ENCODE data around the gene CEP83.
"Not testable (repeated sequence)": the region's sequence is repeated elsewhere in the genome, so short reads cannot be mapped to it uniquely, and the experiment has no call there.

CEP83 gene

DNA sequence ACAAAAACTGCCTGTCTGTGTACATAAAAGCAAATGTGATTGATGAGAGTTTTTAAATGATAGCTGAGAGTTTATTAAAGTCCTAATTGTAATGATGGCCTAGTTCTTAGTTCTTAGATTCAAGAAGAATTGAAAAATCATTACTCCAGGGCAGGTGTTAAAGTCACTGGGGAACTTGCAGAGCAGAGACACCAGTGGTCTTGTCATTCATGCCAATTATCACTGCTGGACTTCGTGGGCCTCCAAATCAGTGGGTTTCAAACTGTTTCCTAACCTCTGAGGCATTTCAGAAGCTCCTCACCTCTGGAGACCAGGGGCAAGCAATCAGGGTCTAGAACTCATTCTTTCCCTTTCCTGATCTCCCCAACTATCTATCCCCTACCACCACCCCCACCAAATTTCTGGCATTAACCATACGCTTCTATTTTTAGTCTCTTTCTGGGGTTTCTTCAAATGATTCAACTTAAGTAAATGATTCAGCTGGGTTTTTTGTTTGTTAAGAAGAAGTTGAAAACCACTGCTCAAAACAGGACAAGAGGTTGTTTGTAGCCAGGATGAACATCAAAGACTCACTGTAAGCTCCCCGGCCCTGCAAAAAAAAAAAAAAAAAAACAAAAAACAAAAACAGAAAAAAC lies 80.1 kb downstream of the CEP83 start:
- no peak for DNase-seq

DNA sequence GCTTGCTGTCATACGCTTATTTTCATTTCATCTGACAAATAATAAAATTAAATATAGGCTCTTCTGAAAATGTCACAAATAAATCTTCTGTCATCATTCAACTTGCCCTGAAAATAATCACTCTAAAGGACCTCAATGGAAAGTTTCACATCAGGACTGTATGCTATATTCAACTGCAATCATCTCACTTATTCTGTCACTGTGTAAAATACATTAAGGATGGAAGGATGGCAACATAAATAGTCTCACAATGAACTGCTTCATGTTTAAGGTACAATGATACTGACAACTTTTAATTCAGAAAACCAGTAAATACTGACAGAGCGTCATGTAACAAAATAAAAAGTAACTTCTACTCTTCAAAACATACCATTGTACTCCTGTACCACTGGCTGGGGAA lies 82.1 kb downstream of the CEP83 start:
- DNase-seq = no peak

DNA sequence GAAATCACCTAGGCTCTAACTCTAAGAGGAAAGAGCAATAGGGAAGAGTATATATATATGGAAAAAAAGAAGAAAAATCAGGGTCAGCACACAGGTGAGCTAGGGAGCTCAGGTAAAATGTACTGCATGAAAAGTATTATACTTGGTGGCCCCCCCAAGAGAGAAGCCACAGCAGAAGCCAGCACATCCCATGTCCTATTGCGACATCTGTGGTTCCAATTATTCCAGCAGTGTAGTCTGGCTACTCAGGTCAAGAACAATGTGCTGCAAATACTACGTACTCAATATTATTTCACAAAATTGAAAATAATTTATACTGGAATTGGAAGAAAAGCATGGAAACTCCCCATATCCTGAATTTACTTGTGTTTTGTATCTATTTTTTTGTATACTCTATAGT lies 85.5 kb downstream of the CEP83 start:
- DNase-seq = no peak

DNA sequence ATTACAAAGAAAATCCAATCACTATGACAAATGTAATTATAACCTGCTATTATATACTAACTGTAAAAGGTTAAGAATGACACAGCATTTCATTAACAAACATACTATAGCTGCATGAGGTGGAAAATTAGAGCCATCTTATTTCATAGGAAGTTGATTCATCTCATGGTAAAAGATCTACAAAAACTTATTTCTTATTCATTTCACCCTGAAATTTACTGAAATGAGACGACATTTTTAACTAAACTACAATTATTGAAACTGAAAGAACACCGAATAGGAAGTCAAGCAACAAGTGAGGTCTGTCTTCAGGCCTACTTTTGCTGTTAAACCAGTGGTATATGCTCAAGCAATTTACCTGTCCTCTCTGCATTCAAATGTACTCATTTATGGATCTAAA lies 87.2 kb downstream of the CEP83 start:
- no peak for DNase-seq

DNA sequence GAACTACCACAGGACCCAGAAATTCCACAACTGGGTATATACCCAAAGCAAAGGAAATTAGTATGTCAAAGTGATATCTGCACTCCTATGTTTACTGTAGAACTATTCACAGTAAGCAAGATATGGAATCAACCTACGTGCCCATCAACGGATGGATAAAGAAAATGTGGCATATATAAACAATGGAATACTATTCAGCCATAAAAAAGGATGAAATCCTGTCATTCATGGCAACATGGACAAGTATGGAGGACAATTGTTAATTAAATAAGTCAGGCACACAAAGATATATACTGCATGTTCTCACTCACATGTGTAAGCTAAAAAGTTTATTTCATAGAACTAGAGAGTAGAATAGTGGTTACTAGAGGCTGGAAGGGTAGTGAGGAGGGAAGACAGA lies 97.0 kb downstream of the CEP83 start:
- DNase-seq = no peak

DNA sequence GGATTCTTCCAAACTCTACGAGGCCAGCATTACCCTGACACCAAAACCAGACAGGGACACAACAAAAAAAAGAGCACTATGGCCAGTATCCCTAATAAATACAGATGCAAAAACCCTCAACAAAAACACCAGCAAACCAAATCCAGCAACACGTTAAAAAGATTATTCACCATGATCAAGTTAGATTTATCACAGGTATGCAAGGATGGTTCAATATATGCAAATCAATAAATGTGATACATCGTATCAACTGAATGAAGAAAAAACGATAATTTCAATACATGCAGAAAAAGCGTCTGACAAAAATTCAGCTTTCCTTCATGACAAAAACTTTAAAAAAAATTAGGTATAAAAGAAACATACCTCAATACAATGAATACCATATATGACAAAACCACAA lies 99.9 kb downstream of the CEP83 start:
- no peak for DNase-seq

DNA sequence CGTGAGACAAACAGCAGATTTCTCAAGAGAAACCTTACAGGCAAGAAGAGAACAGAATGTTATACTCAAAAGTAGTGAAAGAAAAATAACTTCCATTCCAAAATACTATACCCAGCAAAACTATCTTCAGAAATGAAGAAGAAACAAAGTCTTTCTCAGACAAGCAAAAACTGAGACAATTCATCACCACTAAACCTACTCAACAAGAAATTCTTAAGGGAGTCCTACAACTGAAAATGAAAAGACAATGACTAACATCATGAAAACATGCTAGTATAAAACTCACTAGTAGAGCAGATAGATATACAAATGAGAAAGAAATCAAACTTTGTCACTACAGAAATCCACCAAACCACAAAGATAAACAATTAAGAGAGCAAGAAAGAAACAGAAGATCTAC lies 106.5 kb downstream of the CEP83 start:
- no peak for DNase-seq

DNA sequence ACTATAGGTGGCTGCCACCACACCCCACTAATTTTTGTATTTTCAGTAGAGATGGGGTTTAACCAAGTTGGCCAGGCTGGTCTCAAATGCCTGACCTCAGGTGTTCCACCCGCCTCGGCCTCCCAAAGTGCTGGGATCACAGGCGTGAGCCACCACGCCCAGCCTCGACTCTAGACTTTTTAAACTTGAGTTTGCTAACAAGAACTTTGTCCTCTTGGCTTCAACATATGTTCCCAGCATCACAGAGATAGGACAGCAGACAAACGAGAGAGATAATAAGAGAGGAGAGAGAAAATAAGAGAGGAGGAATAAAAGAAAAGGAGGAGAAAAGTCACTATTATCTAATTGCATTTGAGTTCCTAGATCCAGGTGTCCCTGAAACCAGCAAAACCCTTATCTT lies 119.1 kb downstream of the CEP83 start:
- no peak for DNase-seq

DNA sequence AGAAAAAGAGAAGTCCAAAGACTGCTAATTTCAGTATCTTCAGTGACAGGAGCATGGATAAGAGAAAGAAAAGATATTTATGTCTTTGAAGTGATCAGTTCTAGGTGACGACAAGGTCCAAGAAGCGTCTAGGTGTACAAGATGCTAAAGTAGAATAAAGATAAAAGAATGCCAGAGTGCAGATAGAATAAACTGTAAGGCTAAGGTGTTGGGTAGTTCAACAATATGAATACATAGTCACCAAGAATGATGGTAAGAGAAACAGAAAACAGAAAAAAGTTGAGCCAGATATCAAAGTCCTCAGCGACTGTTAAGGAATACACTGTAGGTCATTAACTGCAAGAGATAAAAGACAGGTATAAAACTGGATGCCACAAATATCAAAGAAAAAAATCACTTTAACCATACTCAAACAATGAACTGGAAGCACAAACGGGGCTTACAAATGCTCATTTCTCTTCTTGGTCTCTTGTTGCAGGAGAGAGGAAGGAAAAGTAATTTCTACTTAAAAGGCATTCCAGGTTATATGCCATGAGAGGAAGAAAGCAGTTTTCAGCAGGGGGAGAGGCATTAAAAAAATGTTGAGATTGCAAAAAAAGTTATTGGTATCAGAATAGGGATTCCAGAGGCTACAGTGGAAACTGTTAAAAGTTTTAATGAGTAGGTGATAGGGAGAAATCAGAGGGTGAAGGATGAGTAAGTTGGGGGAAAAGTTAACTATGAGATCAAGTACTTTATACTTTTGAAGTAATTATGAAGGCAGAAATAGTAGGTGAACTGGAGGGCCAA lies 121.5 kb downstream of the CEP83 start:
- DNase-seq = no peak

DNA sequence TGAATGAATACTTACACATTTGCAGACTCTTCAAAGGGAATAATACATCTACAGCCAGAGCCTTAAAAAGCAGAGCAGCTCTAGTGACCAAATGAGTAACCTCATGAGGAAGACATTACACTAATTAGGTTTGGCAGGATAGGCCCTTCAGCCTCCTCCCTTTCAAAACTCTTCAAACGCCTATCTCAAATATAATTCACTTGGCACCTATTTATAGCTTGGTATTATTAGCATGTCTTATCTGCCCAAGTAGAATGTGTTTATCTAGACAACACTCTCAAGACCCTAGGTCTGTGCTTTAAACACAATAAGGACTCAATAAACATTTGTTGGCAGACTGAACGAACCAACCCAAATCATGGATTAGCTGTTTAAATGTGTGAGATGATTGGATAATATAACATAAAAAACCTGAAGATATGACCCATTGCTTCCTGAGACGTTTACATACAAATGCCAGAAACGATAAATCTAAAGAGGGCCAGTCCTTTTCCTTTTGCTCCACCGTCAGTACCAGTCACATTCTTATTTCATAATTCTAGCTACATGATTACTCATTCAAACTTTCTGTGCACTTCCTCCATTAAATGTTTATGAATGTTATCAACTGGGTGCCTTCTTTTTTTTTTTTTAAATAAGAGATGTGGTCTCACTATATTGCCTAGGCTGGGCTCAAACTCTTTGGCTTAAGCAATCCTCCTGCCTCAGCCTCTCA lies 123.3 kb downstream of the CEP83 start:
- DNase-seq = no peak

DNA sequence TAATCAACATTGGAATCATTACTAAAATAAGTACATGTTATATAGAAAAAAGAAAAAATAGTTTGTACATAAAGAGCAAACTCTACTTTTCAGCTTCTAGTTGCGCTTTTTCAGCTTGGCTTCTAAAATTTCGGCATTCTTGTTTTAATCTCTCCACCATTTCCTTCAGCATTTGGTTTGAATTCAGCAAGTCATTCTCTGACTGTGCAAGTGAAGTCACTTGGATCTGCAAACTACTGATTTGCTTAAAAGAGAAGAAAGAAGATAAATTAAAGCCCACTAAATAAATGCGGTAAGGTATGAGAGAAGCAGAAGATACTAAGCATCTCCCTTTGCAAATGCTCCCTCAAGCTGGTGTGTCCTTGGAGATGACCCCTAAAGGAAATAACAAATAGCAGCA lies 126.3 kb downstream of the CEP83 start:
- no peak for DNase-seq

DNA sequence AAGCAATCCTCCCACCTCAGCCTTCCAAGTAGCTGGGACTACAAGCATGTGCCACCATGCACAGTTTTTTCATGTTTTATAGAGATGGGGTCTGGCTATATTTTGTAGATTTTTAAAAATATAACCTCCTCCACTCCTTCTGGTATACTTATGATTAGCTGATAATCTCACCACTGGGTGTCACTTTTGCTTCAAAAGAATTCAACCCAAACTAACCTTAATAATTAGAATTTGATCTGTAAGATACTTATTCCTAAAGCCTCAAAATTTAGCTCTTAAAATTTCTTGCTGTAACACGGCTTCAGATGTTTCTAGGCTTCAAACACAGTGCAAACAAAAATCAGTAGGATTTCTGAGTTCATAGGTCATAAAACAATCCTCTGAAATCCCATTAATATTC lies 130.3 kb downstream of the CEP83 start:
- DNase-seq = no peak

DNA sequence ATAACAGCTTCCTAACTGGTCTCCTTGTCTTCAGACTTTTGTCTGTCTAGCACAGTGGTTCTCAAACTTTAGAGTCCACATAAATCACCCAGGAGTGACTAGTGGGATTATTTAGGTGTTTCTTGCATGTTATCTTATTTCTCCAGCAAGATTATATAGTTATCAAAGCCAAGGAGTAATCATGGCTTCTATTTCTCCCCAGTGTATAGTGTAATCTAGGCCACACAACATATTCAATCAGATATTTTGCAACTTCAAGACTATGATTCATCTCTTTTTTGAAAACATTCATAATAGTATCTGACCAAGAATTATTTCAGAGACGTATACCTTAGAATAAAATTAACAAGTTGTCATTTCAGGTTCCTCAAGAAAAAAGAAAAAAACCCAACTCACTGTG lies 131.9 kb downstream of the CEP83 start:
- no peak for DNase-seq

DNA sequence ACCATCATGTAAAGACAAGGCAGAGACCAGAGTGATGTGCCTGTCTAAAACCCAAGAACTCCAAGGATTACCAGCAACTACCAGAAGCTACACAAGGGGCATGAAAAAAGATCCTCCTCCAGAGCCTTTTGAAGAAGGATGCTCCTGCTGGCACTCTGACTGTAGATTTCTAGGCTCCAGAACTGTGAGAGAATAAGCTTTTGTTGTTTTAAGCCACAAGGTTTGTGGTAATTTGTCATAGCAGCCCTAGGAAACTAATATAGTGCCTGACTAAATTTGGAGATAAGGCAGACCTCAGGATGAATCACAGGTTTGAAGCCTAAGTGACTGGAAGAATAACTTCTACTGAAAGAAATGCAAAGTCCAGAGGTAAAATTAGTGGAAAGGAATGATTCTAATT lies 132.9 kb downstream of the CEP83 start:
- no peak for DNase-seq

DNA sequence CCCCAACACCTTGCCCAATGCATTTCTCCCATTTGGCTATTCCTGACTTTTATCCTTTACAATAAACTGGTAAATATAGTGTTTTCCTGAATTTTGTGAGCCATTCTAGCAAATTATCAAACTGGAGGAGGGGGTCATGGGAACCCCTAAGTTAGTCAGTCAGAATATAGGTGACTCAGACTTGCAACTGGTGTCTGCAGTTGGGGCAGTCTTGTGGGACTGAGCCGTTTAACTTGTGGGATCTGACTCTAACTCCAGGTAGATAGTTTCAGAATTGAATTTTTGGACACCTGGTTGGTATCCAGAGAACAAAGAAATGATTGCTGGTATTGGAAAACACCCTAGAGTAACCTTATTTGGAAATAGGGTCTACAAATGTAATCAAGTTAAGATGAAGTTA lies 133.4 kb downstream of the CEP83 start:
- no peak for DNase-seq

DNA sequence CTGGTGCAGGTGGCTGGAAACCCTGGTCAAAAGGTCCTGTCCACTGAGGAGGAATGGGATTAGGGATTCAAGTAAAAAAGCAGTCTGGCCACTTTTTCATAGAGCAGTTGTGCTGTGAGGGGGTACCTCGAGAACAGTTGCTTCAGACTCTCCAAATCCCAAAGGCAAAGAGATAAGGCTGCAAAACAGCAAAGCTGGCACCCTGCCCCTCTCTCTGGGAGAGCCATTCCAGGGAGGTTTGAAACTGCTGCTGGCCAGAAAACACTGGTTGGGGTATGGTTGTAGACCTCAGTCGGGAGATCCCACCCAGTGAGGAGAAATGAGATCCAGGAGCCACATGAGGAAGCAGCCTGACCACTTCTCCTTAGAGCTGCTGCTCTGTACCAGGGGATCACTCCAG lies 137.3 kb downstream of the CEP83 start:
- DNase-seq = no peak

DNA sequence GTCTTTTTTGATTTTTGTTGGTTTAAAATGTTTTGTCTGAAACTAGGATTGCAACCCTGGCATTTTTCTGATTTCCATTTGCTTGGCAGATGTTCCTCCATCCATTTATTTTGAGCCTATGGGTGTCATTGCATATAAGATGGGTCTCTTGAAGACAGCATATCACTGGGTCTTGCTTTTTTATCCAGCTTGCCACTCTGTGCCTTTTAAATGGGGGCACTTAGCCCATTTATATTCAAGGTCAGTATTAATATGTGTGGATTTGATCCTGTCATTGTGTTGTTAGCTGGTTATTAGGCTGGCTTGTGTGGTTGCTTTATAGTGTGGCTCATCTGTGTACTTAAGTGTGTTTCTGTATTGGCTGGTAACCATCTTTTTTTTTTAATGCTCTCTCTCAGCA lies 139.6 kb downstream of the CEP83 start:
- DNase-seq = no peak

DNA sequence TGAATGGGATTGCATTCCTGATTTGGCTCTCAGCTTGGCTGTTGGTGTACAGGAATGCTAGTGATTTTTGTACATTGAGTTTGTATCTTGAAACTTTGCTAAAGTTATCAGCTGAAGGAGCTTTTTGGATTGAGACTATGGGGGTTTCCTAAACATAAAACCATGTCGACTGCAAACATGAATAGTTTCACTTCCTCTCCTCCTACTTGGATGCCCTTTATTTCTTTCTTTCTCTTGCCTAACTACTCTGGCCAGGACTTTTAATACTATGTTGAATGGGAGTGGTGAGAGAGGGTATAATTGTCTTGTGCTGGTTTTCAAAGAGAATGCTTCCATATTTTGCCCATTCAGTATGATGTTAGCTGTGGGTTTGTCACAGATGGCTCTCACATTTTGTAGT lies 141.5 kb downstream of the CEP83 start:
- no peak for DNase-seq

DNA sequence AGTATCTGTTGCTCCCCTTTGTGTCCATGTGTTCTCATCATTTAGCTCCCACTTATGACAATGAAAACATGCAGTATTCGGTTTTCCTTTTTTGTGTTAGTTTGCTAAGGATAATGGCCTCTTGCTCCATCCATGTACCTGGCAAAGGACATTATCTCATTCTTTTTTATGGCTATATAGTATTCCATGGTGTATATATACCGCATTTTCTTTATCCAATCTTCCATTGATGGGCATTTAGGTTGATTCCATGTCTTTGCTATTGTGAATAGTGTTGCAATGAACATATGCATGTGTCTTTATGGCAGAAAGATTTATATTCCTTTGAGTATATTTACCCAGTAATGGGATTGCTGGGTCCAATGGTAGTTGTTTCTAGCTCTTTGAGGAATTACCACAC lies 143.1 kb downstream of the CEP83 start:
- DNase-seq = not testable (repeated sequence)

DNA sequence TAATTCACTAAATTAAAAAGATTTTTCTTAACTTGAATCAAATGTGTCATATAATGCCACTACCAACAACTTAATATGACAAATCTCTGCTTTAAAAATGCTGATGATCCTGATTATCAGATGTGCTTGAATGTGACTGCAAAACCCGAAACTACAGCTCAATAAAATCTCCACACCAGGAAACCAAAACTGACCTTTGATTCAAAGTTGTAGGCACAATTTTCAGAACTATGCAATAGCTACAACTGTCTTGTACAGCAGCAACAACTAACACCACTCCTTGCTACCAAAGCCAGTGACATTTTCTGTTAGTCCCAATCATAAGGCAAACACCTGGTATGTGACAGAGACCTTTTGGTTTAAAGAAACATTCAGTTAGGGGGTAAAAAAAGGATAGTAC lies 147.3 kb downstream of the CEP83 start:
- no peak for DNase-seq

DNA sequence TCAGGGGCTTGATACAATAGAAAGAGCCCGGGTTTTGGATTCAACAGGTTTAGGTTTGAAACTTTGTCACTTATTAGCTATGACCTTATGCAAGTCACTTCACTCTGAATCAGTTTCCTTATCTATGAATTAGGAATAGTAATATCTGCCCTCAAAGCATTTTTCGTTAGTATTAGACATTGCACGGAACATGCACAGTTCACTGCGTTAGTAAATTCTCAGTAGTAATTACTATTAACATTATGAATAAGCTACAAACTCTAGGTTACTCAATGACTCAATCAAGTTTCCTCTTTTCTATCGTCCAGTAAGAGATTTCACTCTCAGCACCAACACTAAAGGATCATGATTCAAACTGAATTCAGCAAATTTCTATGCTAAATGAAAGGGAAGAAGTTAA lies 150.3 kb downstream of the CEP83 start:
- DNase-seq = no peak

DNA sequence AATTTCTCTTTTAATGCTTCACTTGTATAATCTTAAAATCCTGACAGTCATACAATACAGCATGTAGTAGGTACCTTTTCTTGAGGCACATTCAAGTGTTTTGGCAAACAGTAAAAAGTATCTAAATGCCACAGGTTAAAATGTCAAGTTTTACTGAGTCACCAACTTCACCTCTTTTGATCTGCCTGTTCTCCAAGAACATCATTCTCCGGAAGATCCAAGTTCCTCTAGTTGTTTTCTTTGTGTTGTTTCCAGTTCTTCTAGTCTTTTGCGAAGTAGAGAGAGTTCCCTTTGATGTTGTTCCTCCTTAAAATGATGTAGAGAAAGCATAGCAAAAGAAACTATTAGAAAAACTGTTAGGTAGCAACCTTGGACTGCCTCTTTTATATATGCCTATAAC lies 151.1 kb downstream of the CEP83 start:
- no peak for DNase-seq

DNA sequence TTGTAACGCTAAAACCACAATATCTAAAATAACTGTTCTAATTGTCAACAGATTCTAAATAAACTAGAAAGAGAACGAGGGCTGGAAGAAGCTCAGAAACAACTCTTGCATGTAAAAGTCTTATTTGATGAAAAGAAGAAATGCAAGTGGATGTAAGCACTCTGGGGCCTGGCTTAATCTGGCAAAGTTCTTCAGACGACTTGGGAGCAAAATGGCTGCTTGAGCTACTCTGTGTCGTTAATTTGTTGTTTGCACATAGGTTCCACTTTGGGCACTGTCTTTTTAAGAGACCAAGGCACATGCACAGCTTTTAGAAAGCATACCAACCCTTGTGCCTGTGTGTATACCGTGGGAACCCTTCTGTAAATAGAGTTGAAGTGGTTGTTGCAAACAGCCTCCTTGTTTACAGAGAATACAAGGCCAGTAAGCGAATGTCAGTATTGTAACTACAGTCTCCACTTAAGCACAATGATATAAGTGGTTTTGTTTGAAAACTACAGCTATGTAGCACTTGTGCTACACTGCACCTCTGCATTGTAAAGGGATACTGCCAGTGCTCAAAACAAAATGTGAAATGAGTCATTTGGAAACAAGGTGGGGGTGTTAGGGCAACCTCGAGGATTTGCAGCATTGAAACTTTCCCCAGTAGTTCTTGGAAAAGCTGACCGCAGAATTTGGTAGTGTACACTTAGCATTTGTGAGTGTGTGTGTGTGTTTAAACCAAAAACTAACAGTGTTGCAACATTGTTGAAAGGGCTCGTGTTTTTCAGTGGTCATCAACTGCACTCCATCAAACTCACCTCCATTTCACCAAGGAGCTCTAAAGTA lies 154.3 kb downstream of the CEP83 start:
- DNase-seq = no peak
